ENCODE data around the gene PNPLA1.

PNPLA1 gene

DNA sequence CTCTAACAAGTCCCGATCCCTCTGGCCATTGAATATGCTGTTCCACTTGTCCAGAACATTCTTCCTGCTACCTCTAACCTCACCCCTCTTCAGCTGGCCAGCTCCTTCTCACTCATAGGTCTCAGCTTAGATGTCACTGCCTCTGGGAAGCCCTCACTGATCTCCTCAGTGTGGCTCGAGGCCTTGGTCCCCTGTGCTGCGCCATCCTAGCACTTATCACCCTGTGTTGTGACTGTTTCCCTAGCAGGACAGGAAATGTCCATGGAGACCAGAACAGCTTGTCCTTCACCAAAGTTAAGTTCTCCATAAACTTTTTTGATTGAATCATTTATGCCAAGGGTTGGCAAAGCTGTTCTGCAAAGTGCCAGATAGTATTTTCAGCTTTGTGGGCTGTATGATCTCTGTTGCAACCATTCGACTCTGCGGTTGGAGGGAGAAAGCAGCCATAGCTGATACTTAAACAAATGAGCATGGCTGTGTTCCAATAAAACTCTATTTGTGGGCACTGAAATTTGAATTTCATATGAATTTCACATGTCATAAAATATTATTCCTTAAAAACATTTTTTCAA, 73.3 kb downstream of the PNPLA1 start:
- Histone ChIP-seq H3K4me3 (ENCODE audit: low read depth in 1 of 2, low read length in 1 of 2) (no peak overlapping the region), H3K4me1 (ENCODE audit: control insufficient read depth in 1 of 2, insufficient read depth in 1 of 2, low read depth in 1 of 2, low read length in 1 of 2) (peaks cover 0 to 8% of the 10 kb centered on the region in 2 experiments), H3K27ac (no peak overlapping the region), H3K27me3 (peaks cover 21% of the 10 kb centered on the region), H3K36me3 (no peaks in the 10 kb centered on the region), H3K9me3 (no peaks in the 10 kb centered on the region)
- no peak for TF ChIP-seq CTCF (IDR thresholded peaks at IDR 0.05)

DNA sequence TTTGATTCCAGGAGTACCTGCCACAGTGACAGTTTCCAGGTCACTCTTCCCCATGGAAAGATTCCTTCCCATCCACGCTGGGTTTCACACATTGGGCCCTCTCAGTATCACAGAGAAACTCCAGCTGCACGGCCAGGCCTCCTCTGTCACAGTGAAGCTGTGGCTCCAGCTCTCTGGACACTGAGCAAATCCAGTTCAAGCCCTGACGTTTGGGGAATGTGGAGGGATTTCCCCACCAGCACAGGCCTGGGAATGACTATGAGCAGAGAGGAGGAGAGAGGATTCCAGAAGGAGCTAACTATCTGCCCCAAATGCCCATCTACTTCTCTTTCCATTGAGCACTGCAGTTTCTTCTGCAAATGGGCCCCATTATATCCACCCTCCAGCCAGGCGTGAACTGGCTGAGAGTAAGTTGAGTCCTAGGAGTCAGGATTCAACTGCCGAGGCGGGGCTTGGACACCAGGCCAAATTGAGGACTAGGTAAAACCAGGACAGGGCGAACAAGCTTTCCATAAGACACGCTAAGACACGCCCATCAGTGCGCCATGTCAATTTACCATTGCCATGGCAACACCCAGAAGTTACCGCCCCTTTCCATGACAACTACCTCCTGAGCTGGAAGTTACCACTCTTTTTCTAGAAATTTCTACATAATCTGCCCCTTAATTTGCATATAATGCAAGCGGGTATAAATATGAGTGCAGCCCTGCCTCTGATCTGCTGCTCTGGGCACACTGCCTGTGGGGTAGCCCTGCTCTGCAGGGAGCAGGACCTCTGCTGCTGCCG, 76.0 kb downstream of the PNPLA1 start:
- Histone ChIP-seq H3K27me3 (peaks cover under 1% of the 10 kb centered on the region), H3K36me3 (no peaks in the 10 kb centered on the region), H3K27ac (no peak overlapping the region), H3K4me3 (ENCODE audit: low read depth in 1 of 2, low read length in 1 of 2) (no peak overlapping the region), H3K9me3 (no peaks in the 10 kb centered on the region), H3K4me1 (ENCODE audit: control insufficient read depth in 1 of 2, insufficient read depth in 1 of 2, low read depth in 1 of 2, low read length in 1 of 2) (peaks cover 0 to 4% of the 10 kb centered on the region in 2 experiments)
- no peak for TF ChIP-seq CTCF (IDR thresholded peaks at IDR 0.05)

DNA sequence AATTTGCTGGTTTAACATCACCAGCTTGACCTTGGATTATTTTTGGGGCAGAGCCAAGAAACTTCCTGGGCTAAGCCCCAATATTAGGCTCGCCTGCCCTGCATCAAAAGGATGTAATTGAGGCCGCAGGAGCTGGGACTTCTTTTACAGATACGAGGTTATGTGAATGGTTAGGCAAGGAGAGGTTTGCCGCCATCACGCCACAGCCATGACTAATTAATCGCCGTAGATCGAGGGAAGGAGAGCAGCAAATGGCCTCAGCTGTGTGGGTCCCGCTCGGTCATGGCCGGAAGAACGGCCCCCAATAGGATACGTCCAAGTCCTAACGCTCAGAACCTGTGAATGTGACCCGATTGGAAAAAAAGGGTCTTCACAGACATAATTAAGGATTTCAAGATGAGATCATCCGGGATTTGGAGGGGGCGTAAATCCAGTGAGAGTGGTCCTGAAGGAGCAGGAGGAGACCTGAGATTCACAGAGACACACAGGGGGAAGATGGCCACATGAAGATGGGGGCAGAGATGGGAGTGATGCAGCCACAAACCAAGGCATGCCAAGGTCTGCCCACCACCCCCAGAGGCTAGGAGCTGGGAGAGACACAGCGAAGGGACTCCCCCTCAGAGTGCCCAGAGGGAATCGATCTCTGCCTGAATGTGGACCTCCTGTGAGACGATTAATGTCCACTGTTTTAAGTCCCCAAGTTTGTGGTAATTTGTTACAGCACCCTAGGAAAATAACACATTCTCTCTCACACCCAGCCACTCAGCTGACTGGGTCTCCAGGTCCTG, 76.8 kb downstream of the PNPLA1 start:
- Histone ChIP-seq H3K27ac (no peak overlapping the region), H3K27me3 (no peaks in the 10 kb centered on the region), H3K36me3 (no peaks in the 10 kb centered on the region), H3K4me1 (ENCODE audit: control insufficient read depth in 1 of 2, insufficient read depth in 1 of 2, low read depth in 1 of 2, low read length in 1 of 2) (no peaks in the 10 kb centered on the region), H3K4me3 (ENCODE audit: low read depth in 1 of 2, low read length in 1 of 2) (no peak overlapping the region), H3K9me3 (no peaks in the 10 kb centered on the region)
- TF ChIP-seq CTCF (IDR thresholded peaks at IDR 0.05), result no peak

DNA sequence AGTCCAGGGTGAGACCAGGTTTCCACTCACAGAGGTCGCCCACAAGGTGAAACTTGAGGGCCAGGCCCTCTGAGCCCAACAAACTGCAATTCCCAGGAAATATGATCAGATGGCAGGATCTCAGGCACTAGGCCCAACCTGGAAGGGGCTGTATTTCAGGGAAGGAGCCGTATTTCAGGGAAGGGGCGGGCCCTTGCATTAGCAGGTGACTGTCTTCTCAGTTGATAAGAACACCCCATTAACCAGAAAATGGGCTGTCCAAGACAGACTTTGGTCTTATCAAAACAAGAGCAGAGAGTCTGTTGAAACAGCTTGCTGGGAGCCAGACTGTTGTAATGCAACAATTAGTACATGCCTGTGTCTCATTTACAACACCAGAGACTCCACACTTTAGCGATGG, 77.8 kb downstream of the PNPLA1 start:
- TF ChIP-seq CTCF (IDR thresholded peaks at IDR 0.05), result no peak
- H3K27me3 ChIP-seq, result no peaks in the 10 kb centered on the region
- H3K4me3 ChIP-seq (ENCODE audit: low read depth in 1 of 2, low read length in 1 of 2), result no peak overlapping the region
- H3K9me3 ChIP-seq, result no peaks in the 10 kb centered on the region
- H3K36me3 ChIP-seq, result no peaks in the 10 kb centered on the region
- no peak overlapping the region for H3K27ac ChIP-seq
- no peaks in the 10 kb centered on the region for H3K4me1 ChIP-seq (ENCODE audit: control insufficient read depth in 1 of 2, insufficient read depth in 1 of 2, low read depth in 1 of 2, low read length in 1 of 2)

GRCh38 chr6:36349240-36349639, 79.4 kb downstream of the PNPLA1 start:
- Histone ChIP-seq H3K4me3 (ENCODE audit: low read depth in 1 of 2, low read length in 1 of 2) (no peak overlapping the region), H3K27ac (no peak overlapping the region), H3K27me3 (no peaks in the 10 kb centered on the region), H3K36me3 (no peaks in the 10 kb centered on the region), H3K4me1 (ENCODE audit: control insufficient read depth in 1 of 2, insufficient read depth in 1 of 2, low read depth in 1 of 2, low read length in 1 of 2) (no peaks in the 10 kb centered on the region), H3K9me3 (no peaks in the 10 kb centered on the region)
- TF ChIP-seq CTCF (IDR thresholded peaks at IDR 0.05), result no peak
